ENCODE measurements around the gene ESPL1. TPM values are rescaled to one million over a fixed set of nuclear protein-coding genes. Genes with fewer than 3 reads are reported as not detected.

ESPL1 gene
- total RNA-seq, 2 donors from 2014 or later, result 33.3 to 50.7 TPM

DNA sequence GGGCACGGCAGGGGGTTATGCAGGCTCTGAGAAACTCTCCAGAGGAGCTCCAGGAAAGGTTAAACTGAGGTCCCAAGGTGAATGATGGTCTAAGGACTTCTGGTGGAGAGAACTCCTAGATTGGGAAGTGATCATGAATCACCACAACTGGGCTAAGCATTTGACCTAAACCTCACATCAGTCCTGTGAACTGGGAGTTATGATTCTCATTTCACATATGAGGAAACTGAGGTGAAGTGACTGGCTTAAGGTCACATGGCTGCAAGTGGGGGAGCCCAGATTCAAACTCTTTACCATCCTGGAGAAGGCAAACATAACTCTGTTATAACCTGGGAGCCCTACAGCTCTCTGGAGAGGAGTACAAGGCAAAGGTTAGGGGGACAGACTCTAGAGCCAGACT, 40.3 kb upstream of the ESPL1 start:
- H3K4me1 ChIP-seq (ENCODE audit: control insufficient read depth, insufficient read depth, low read length), result peaks cover 10% of the 10 kb centered on the region
- Mint-ChIP-seq H3K27ac (no peak overlapping the region), H3K36me3 (ENCODE audit: low read depth) (peaks cover 4% of the 10 kb centered on the region), H3K4me1 (peaks cover 50% of the 10 kb centered on the region), H3K9me3 (no peaks in the 10 kb centered on the region), H3K4me3 (no peak overlapping the region), H3K27me3 (ENCODE audit: insufficient read depth) (peaks cover 29% of the 10 kb centered on the region)
- no peak for DNase-seq
- H3K9me3 ChIP-seq (ENCODE audit: control insufficient read depth, low read length), result no peaks in the 10 kb centered on the region
- H3K36me3 ChIP-seq (ENCODE audit: control insufficient read depth, insufficient read depth, low read length), result no peaks in the 10 kb centered on the region
- no peak overlapping the region for H3K27ac ChIP-seq (ENCODE audit: low read depth, low read length)
- H3K27me3 ChIP-seq (ENCODE audit: control insufficient read depth, insufficient read depth, low read length, poor library complexity, severe bottlenecking), result peaks cover 8% of the 10 kb centered on the region
- H3K4me3 ChIP-seq (ENCODE audit: low read length), result no peak overlapping the region
- H3K9ac ChIP-seq (ENCODE audit: extremely low read depth, low read length, poor library complexity, severe bottlenecking), result no peak overlapping the region
- WGBS, 2 experiments (ENCODE audit: insufficient coverage in 1 of 2, insufficient read length in 1 of 2), result 83 to 100% methylated on average over 1 of the region's 1 CpG
- TF ChIP-seq, protein P1, sequence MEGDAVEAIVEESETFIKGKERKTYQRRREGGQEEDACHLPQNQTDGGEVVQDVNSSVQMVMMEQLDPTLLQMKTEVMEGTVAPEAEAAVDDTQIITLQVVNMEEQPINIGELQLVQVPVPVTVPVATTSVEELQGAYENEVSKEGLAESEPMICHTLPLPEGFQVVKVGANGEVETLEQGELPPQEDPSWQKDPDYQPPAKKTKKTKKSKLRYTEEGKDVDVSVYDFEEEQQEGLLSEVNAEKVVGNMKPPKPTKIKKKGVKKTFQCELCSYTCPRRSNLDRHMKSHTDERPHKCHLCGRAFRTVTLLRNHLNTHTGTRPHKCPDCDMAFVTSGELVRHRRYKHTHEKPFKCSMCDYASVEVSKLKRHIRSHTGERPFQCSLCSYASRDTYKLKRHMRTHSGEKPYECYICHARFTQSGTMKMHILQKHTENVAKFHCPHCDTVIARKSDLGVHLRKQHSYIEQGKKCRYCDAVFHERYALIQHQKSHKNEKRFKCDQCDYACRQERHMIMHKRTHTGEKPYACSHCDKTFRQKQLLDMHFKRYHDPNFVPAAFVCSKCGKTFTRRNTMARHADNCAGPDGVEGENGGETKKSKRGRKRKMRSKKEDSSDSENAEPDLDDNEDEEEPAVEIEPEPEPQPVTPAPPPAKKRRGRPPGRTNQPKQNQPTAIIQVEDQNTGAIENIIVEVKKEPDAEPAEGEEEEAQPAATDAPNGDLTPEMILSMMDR (conservative IDR thresholded peaks at IDR 0.05), result no peak

DNA sequence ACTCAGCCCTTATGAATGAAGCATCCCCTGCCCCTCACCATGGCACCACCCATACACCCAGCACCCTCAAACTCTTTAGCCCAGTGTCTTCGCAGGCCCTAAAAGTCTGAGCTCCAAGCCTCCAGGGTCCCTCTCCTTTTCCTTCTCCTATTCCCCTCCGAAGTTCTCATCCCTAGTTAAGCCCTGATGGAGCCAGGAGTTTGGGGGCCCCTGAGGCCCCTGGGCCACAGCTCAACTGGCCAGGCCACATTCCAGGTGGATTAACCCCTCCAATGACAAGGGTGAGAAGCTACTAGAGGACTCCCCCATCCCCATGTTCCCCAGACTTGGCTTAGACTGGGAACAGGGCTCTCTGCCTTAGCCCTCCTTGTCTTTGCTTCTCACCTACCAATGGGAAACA, 38.6 kb upstream of the ESPL1 start:
- Histone ChIP-seq H3K36me3 (ENCODE audit: control insufficient read depth, insufficient read depth, low read length) (no peaks in the 10 kb centered on the region), H3K9ac (ENCODE audit: extremely low read depth, low read length, poor library complexity, severe bottlenecking) (no peak overlapping the region), H3K27me3 (ENCODE audit: control insufficient read depth, insufficient read depth, low read length, poor library complexity, severe bottlenecking) (peaks cover 8% of the 10 kb centered on the region), H3K4me3 (ENCODE audit: low read length) (no peak overlapping the region), H3K4me1 (ENCODE audit: control insufficient read depth, insufficient read depth, low read length) (peaks cover 10% of the 10 kb centered on the region), H3K27ac (ENCODE audit: low read depth, low read length) (no peak overlapping the region), H3K9me3 (ENCODE audit: control insufficient read depth, low read length) (no peaks in the 10 kb centered on the region)
- Mint-ChIP-seq H3K9me3 (no peaks in the 10 kb centered on the region), H3K27ac (no peak overlapping the region), H3K4me3 (no peak overlapping the region), H3K27me3 (ENCODE audit: insufficient read depth) (peaks cover 29% of the 10 kb centered on the region), H3K36me3 (ENCODE audit: low read depth) (peaks cover 4% of the 10 kb centered on the region), H3K4me1 (peaks cover 51% of the 10 kb centered on the region)
- TF ChIP-seq, protein P1 (conservative IDR thresholded peaks at IDR 0.05), result no peak
- WGBS, 2 experiments (ENCODE audit: insufficient coverage in 1 of 2, insufficient read length in 1 of 2), result 87 to 98% methylated on average over 2 of the region's 2 CpGs
- no peak for DNase-seq

DNA sequence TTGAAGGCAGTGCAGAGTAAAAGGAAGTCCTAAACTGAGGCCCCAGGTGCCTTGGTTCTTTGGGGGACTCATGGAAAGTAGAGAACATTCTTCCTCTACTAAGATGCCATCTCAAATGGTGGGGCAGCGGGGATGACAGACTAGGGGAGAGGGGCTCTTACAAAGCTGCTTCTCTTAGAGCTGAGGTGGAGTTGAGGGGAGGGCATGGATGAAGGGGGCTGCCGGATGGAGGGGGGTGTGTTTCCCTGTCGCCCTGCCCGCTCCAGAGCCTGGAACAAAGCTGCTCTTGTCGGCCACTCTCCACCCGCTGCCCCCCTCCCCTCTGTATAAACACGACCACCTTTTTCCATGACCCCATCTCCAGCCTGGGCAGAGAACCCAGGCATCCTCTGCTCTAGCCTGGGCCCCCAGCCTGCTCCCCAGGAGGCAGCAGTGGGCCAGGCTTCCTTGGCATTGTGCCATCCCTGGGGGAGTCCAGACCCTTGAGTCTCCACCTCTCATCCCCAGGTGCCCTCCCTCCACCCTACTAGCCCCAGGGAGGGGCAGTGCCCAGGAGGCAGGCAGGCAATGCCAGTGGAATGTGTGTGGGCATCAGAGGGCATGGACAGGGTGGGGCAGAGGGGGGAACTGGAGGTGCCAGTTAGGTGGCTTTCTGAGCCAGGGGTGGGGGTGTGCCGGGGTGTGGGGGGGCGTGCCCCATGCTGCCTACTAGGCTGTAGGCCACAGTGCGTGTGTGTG, 37.8 kb upstream of the ESPL1 start:
- no peak overlapping the region for H3K27ac Mint-ChIP-seq
- 81 to 83% methylated on average over 1 to 7 of the region's 10 CpGs for WGBS, 2 experiments (ENCODE audit: insufficient coverage in 1 of 2, insufficient read length in 1 of 2)
- H3K9ac ChIP-seq (ENCODE audit: extremely low read depth, low read length, poor library complexity, severe bottlenecking), result no peak overlapping the region
- no peak overlapping the region for H3K4me3 Mint-ChIP-seq
- peaks cover 29% of the 10 kb centered on the region for H3K27me3 Mint-ChIP-seq (ENCODE audit: insufficient read depth)
- peaks cover 8% of the 10 kb centered on the region for H3K27me3 ChIP-seq (ENCODE audit: control insufficient read depth, insufficient read depth, low read length, poor library complexity, severe bottlenecking)
- no peak overlapping the region for H3K4me3 ChIP-seq (ENCODE audit: low read length)
- H3K4me1 ChIP-seq (ENCODE audit: control insufficient read depth, insufficient read depth, low read length), result peaks cover 12% of the 10 kb centered on the region
- DNase-seq, result no peak
- TF ChIP-seq, protein P1 (conservative IDR thresholded peaks at IDR 0.05), result no peak
- no peaks in the 10 kb centered on the region for H3K36me3 ChIP-seq (ENCODE audit: control insufficient read depth, insufficient read depth, low read length)
- H3K4me1 Mint-ChIP-seq, result peaks cover 50% of the 10 kb centered on the region
- H3K36me3 Mint-ChIP-seq (ENCODE audit: low read depth), result peaks cover 4% of the 10 kb centered on the region
- no peaks in the 10 kb centered on the region for H3K9me3 Mint-ChIP-seq
- H3K9me3 ChIP-seq (ENCODE audit: control insufficient read depth, low read length), result no peaks in the 10 kb centered on the region
- no peak overlapping the region for H3K27ac ChIP-seq (ENCODE audit: low read depth, low read length)

Measured in endodermal cell (in vitro differentiated cells).